Smooth muscle cell (in vitro differentiated cells): Measurements from ENCODE around the gene ANGPTL8. TPM values are rescaled to one million over a fixed set of nuclear protein-coding genes. Genes with fewer than 3 reads are reported as not detected.
A peak's percentile ranks its signal among the peaks of the same experiment; 100 is the strongest.

ENCODE experiments used
- DNase-seq: peaks from one replicate; lab custom pipeline; 2025; ENCODE audit not compliant: unreplicated experiment; lab: John Stamatoyannopoulos, UW
- H2AFZ ChIP-seq: fragments of 200-600 bp; sonication (generic); 2 replicates; pipeline ENCODE4 v1.6.0; 2016; ENCODE audit warnings: antibody characterized with exemption, low read depth, mild to moderate bottlenecking
- H3F3A ChIP-seq: fragments of 200-600 bp; sonication (generic); 2 replicates; pipeline ENCODE4 v1.6.0; 2017; ENCODE audit warnings: antibody characterized with exemption, low read depth
- H3K27ac ChIP-seq: fragments of 200-600 bp; sonication (generic); 2 replicates; pipeline ENCODE4 v1.5.1; 2016; ENCODE audit warnings: low read depth, mild to moderate bottlenecking
- H3K27me3 ChIP-seq: fragments of 200-600 bp; sonication (generic); 2 replicates; pipeline ENCODE4 v1.6.1; 2016; ENCODE audit warnings: low read depth, mild to moderate bottlenecking
- H3K36me3 ChIP-seq: fragments of 200-600 bp; sonication (generic); 2 replicates; pipeline ENCODE4 v1.5.1; 2016; ENCODE audit warnings: low read depth
- H3K4me1 ChIP-seq: fragments of 200-600 bp; sonication (generic); 2 replicates; pipeline ENCODE4 v1.5.1; 2016; ENCODE audit warnings: low read depth
- H3K4me2 ChIP-seq: fragments of 200-600 bp; sonication (generic); 2 replicates; pipeline ENCODE4 v1.6.0; 2016; ENCODE audit warnings: mild to moderate bottlenecking
- H3K4me3 ChIP-seq: fragments of 200-600 bp; sonication (generic); 2 replicates; pipeline ENCODE4 v1.5.1; 2016; ENCODE audit warnings: mild to moderate bottlenecking
- H3K79me2 ChIP-seq: fragments of 200-600 bp; sonication (generic); 2 replicates; pipeline ENCODE4 v1.6.0; 2016; ENCODE audit warnings: low read depth, mild to moderate bottlenecking
- H3K9ac ChIP-seq: fragments of 200-600 bp; sonication (generic); 2 replicates; pipeline ENCODE4 v1.6.0; 2016; ENCODE audit warnings: low read depth
- H3K9me3 ChIP-seq: fragments of 200-600 bp; sonication (generic); replicated peaks from 2 replicates; pipeline ENCODE4 v1.5.1; 2016; ENCODE audit warnings: low read depth
- H4K20me1 ChIP-seq: fragments of 200-600 bp; sonication (generic); 2 replicates; pipeline ENCODE4 v1.6.0; 2016; ENCODE audit warnings: low read depth
- WGBS: methylation state at CpG from one replicate; pipeline ENCODE4 v1.1.7; 2016; ENCODE audit warnings: low lambda C conversion rate; 5-methylcytosine and 5-hydroxymethylcytosine counted together
- polyA plus RNA-seq: library from polyadenylated mRNA; unstranded; fragments of >200 nt; fragmentation: Nextera tagmentation; extraction: Ambion mirVana; gene quantifications from 2 replicates; pipeline ENCODE4 v1.2.1, GENCODE V29; 2016
- total RNA-seq: library from RNA; depleted of rRNA; stranded (reverse); fragments of >200 nt; gene quantifications from 2 replicates; pipeline ENCODE4 v1.2.3, GENCODE V29; 2014
- TF ChIP-seq, protein P1 (sequence below): fragments of 200-600 bp; sonication (generic); IDR thresholded peaks from 2 replicates; pipeline ENCODE4 v1.5.1; 2017; ENCODE audit warnings: borderline replicate concordance, mild to moderate bottlenecking, antibody characterized with exemption; ENCODE audit not compliant: insufficient read depth, poor library complexity, severe bottlenecking

Gene ANGPTL8
- total and polyA plus RNA-seq, 2 experiments from 2014 or later: 0.54 to 0.80 TPM

DNA sequence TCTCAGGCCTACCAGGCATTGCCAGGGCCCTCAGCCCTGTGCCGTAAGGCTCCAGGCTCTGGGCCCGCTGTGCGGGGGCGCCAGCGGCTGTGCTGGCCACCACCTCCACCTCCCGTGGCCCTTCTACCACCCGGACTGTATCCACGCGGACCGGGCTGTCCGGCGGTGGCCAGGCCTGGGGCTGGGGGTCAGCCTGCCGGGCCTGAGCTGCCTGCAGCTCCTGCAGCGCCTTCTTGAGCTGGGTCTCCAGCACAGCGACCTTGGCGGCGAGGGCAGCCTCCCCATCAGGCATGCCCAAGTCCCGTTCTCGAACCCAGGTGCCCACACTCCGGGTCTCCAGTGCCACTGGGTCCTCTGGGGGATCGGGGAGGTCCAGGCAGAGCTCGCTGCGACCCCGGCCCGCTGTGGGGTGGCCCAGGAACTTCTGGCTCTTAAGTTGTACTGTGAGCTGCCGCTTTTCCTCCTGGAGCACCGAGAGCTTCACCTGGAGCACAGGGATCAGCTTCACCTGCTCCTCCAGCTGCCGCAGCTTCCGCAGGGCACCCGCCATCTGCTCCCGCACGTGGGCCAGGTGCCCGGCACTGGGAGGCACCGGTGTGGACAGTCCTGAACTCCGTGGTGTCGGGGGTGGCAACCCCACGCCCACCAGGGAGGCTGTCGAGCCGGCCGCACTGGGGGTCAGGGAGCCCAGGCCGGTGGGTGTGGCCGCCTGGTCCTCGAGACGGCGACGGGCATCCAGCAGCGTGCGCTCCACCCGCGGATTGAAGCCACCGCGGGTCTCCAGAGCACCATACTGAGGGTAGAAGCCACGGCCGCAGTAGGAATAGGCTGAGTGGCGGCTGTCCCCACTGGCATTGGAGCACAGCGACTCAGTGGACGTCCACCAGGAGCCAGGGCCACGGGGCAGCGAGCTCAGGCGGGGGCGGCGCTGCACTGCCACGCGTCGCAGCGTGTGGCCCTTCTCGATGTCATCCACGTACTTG is 46.2 kb upstream of the ANGPTL8 start:
- peaks cover 18% of the 10 kb centered on the region for H3F3A ChIP-seq
- H3K36me3 ChIP-seq: no peaks in the 10 kb centered on the region
- no peak overlapping the region for H3K4me3 ChIP-seq
- no peaks in the 10 kb centered on the region for H3K9me3 ChIP-seq
- whole genome bisulfite sequencing: 99% methylated on average over 67 of the region's 68 CpGs
- H2AFZ ChIP-seq: no peak overlapping the region
- TF ChIP-seq, protein P1, sequence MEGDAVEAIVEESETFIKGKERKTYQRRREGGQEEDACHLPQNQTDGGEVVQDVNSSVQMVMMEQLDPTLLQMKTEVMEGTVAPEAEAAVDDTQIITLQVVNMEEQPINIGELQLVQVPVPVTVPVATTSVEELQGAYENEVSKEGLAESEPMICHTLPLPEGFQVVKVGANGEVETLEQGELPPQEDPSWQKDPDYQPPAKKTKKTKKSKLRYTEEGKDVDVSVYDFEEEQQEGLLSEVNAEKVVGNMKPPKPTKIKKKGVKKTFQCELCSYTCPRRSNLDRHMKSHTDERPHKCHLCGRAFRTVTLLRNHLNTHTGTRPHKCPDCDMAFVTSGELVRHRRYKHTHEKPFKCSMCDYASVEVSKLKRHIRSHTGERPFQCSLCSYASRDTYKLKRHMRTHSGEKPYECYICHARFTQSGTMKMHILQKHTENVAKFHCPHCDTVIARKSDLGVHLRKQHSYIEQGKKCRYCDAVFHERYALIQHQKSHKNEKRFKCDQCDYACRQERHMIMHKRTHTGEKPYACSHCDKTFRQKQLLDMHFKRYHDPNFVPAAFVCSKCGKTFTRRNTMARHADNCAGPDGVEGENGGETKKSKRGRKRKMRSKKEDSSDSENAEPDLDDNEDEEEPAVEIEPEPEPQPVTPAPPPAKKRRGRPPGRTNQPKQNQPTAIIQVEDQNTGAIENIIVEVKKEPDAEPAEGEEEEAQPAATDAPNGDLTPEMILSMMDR: no peak
- no peak overlapping the region for H3K4me2 ChIP-seq
- H3K79me2 ChIP-seq: peaks cover 43% of the 10 kb centered on the region
- H3K27ac ChIP-seq: no peak overlapping the region
- H3K4me1 ChIP-seq: no peaks in the 10 kb centered on the region
- H3K9ac ChIP-seq: no peak overlapping the region
- no peak for DNase-seq
- H3K27me3 ChIP-seq: no peaks in the 10 kb centered on the region
- H4K20me1 ChIP-seq: peaks cover 36% of the 10 kb centered on the region

DNA sequence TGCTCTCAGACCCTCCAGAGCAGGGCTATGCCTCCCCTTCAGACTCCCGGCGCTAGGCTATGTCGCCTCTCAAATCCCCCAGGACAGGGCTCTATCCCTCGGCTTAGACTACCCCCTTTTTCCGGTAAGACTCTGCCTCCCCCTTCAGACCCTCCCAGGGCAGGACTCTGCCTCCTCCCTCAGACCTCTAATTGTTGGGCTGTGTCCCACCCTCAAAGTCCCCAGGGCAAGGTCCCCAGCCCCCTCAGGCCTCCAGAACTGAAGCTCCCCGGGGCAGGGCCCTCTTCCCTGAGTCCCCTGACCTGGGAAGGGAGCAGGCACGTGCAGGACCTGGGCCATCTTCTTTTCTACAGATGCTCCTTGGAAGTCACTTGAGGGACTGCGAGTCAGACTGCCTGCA is 45.2 kb upstream of the ANGPTL8 start:
- Histone ChIP-seq H3K9me3 (no peaks in the 10 kb centered on the region), H4K20me1 (peaks cover 36% of the 10 kb centered on the region), H3K4me2 (no peak overlapping the region), H3F3A (peaks cover 19% of the 10 kb centered on the region), H3K4me3 (no peak overlapping the region), H3K27me3 (no peaks in the 10 kb centered on the region), H3K9ac (no peak overlapping the region), H3K27ac (no peak overlapping the region), H3K36me3 (no peaks in the 10 kb centered on the region), H2AFZ (no peak overlapping the region), H3K4me1 (no peaks in the 10 kb centered on the region), H3K79me2 (peaks cover 36% of the 10 kb centered on the region)
- WGBS: 94% methylated on average over 8 of the region's 8 CpGs
- DNase-seq: no peak
- TF ChIP-seq, protein P1: no peak

DNA sequence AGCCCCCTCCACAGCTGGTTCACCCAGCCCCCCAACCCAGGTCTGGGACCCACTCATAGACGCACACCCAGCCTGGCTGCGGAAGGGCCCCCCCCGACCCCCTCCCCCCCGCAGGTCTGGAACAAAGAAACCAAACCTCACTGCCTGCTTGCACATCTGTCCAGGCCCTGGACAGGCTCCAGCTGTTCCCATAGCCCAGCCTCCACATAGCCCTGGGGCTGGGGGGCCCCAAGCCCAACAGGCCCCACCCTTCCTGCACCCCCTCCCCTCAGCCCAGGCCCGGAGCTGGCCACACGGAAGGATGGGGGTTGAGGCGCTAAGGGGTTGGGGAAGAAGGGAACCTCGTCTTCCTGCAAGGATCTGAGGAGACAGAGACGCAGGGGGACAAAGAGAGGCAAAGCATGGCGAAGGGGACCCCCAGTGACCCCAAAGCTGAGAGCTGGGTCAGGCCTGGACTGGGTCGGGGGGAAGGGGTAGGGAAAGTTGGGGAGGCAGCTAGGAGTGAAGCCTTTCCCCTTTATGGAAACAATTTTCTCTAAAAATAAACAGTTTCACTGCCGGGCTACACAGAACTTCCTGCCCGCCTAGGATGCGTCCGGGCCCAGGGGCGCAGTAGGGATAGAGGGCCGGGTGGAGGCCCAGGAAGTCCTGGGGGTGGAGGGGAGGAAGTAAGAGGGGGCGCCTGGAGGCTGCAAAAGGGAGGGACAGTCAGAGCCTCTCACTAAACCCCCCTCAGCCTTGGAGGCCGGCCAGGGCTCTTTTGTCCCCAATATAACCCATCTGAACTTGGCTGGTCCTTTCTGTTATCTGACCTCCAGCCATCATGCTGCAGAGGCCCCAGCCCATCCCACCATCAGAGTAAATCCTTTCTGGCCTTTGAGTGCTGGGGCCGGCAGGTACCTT is 44.5 kb upstream of the ANGPTL8 start:
- H3K36me3 ChIP-seq: no peaks in the 10 kb centered on the region
- WGBS: 64% methylated on average over 17 of the region's 20 CpGs
- H3K4me3 ChIP-seq: peak overlapping the region; percentile 15
- TF ChIP-seq, protein P1: no peak
- peaks cover 19% of the 10 kb centered on the region for H3F3A ChIP-seq
- no peak overlapping the region for H2AFZ ChIP-seq
- DNase-seq: no peak
- H3K9ac ChIP-seq: no peak overlapping the region
- peaks cover 33% of the 10 kb centered on the region for H4K20me1 ChIP-seq
- peaks cover 34% of the 10 kb centered on the region for H3K79me2 ChIP-seq
- H3K4me1 ChIP-seq: no peaks in the 10 kb centered on the region
- no peaks in the 10 kb centered on the region for H3K9me3 ChIP-seq
- peak overlapping the region; percentile 12 for H3K27ac ChIP-seq
- H3K4me2 ChIP-seq: peak overlapping the region; percentile 93
- no peaks in the 10 kb centered on the region for H3K27me3 ChIP-seq
